GM18868 (cell line): ENCODE results near the gene FAM110D.
A peak's percentile ranks its signal among the peaks of the same experiment; 100 is the strongest.

Experiments used
- ATAC-seq: cut with Tn5 transposase; IDR thresholded peaks from one replicate; pipeline ENCODE4 v1.9.1; 2021; ENCODE audit warnings: mild to moderate bottlenecking, moderate library complexity; ENCODE audit not compliant: unreplicated experiment

FAM110D gene

GRCh38 chr1:26160527-26161414, 1.9 kb downstream of the FAM110D start:
- no peak for ATAC-seq

- no peak for ATAC-seq
These were observed 2.7 kb downstream of the FAM110D start for GRCh38 chr1:26161415-26162219.

- no peak for ATAC-seq
These were observed 3.4 kb downstream of the FAM110D start for GRCh38 chr1:26162220-26162709.

- ATAC-seq, result no peak
These were observed 4.8 kb downstream of the FAM110D start for GRCh38 chr1:26163684-26164035.

GRCh38 chr1:26164036-26164860, 5.4 kb downstream of the FAM110D start:
- no peak for ATAC-seq

- ATAC-seq, result no peak
These were observed 6.3 kb downstream of the FAM110D start for GRCh38 chr1:26164861-26165842.

GRCh38 chr1:26166719-26167281, 7.9 kb downstream of the FAM110D start:
- ATAC-seq, result no peak

- ATAC-seq, result no peak
These were observed 9.7 kb downstream of the FAM110D start, which contains the start of gene C1orf232 for GRCh38 chr1:26168410-26169197. TSS of gene C1orf232 (minus strand) at chr1:26168963. CDS start at chr1:26168499, 464 bp downstream.

GRCh38 chr1:26169198-26169554, 10.3 kb downstream of the FAM110D start:
- no peak for ATAC-seq

GRCh38 chr1:26169669-26170471, 11.0 kb downstream of the FAM110D start, which contains the start of gene ZNF593:
TSS of gene ZNF593 (plus strand) at chr1:26169908. CDS start at chr1:26169984, 76 bp downstream.
- peak; percentile 93 for ATAC-seq

GRCh38 chr1:26170472-26170821, 11.6 kb downstream of the FAM110D start:
- no peak for ATAC-seq

GRCh38 chr1:26171084-26172072, 12.5 kb downstream of the FAM110D start, which contains the start of gene ZNF593OS:
TSS of gene ZNF593OS (minus strand) at chr1:26171832. CDS start at chr1:26171661, 171 bp downstream.
- no peak for ATAC-seq

- ATAC-seq, result no peak
These were observed 16.5 kb downstream of the FAM110D start for GRCh38 chr1:26175346-26175745.

GRCh38 chr1:26177182-26177684, 18.4 kb downstream of the FAM110D start, which contains the start of gene CNKSR1:
TSS of gene CNKSR1 (plus strand) at chr1:26177491. CDS start at chr1:26177548, 57 bp downstream.
- ATAC-seq, result no peak

- ATAC-seq, result no peak
These were observed 21.2 kb downstream of the FAM110D start for GRCh38 chr1:26180010-26180506.
